ENCODE data around the gene HIVEP3.

GRCh38 chr1:41576620-41577019 is 342.1 kb downstream of the HIVEP3 start:
- TF ChIP-seq EZH2 (IDR thresholded peaks at IDR 0.05; ENCODE audit: low read length) = no peak
- TF ChIP-seq, protein P1, sequence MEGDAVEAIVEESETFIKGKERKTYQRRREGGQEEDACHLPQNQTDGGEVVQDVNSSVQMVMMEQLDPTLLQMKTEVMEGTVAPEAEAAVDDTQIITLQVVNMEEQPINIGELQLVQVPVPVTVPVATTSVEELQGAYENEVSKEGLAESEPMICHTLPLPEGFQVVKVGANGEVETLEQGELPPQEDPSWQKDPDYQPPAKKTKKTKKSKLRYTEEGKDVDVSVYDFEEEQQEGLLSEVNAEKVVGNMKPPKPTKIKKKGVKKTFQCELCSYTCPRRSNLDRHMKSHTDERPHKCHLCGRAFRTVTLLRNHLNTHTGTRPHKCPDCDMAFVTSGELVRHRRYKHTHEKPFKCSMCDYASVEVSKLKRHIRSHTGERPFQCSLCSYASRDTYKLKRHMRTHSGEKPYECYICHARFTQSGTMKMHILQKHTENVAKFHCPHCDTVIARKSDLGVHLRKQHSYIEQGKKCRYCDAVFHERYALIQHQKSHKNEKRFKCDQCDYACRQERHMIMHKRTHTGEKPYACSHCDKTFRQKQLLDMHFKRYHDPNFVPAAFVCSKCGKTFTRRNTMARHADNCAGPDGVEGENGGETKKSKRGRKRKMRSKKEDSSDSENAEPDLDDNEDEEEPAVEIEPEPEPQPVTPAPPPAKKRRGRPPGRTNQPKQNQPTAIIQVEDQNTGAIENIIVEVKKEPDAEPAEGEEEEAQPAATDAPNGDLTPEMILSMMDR (optimal IDR thresholded peaks at IDR 0.05 in 1 of 3, IDR thresholded peaks at IDR 0.05 in 1 of 3, conservative IDR thresholded peaks at IDR 0.05 in 1 of 3; ENCODE audit: extremely low read depth in 1 of 3, insufficient read depth in 2 of 3, low read length in 3 of 3) = no peak

Measured in keratinocyte (primary cell).